WTC11 (cell line): ENCODE results near the gene PFDN2. TPM values are rescaled to one million over a fixed set of nuclear protein-coding genes. Genes with fewer than 3 reads are reported as not detected.
A peak's percentile ranks its signal among the peaks of the same experiment; 100 is the strongest.

Experiments used
- CBFB ChIP-seq: sonication (generic); formaldehyde crosslinking; IDR thresholded peaks from 2 replicates; pipeline ENCODE4 v1.8.1; 2022; ENCODE audit warnings: mild to moderate bottlenecking, low read depth, missing genetic modification reagents
- CREB1 ChIP-seq: sonication (generic); formaldehyde crosslinking; IDR thresholded peaks from 2 replicates; pipeline ENCODE4 v1.8.0; 2023; ENCODE audit warnings: mild to moderate bottlenecking, missing genetic modification reagents
- EMX1 ChIP-seq: fragments of 250-450 bp; sonication (Bioruptor Pico); IDR thresholded peaks from 2 replicates; pipeline ENCODE4 v1.8.0; 2021; ENCODE audit warnings: mild to moderate bottlenecking
- NR3C1 ChIP-seq: sonication (generic); formaldehyde crosslinking; conservative IDR thresholded peaks from 2 replicates; pipeline ENCODE4 v1.8.1; 2023; ENCODE audit warnings: low read depth, mild to moderate bottlenecking, missing genetic modification reagents
- PRRX2 ChIP-seq: fragments of 250-450 bp; sonication (Bioruptor Pico); IDR thresholded peaks from 2 replicates; pipeline ENCODE4 v1.8.0; 2021; ENCODE audit warnings: mild to moderate bottlenecking
- RELA ChIP-seq: sonication (generic); formaldehyde crosslinking; IDR thresholded peaks from 2 replicates; pipeline ENCODE4 v1.8.1; 2022; ENCODE audit warnings: missing genetic modification reagents, mild to moderate bottlenecking, borderline replicate concordance
- SMAD4 ChIP-seq: sonication (generic); formaldehyde crosslinking; IDR thresholded peaks from 2 replicates; pipeline ENCODE4 v1.8.0; 2022; ENCODE audit warnings: mild to moderate bottlenecking, missing genetic modification reagents
- ZNF138 ChIP-seq: sonication (generic); formaldehyde crosslinking; conservative IDR thresholded peaks from 2 replicates; pipeline ENCODE4 v1.8.1; 2022; ENCODE audit warnings: mild to moderate bottlenecking, moderate library complexity, missing genetic modification reagents
- ZNF232 ChIP-seq: sonication (generic); formaldehyde crosslinking; IDR thresholded peaks from 2 replicates; pipeline ENCODE4 v1.8.0; 2022; ENCODE audit warnings: mild to moderate bottlenecking, missing genetic modification reagents
- ZNF263 ChIP-seq: sonication (generic); formaldehyde crosslinking; IDR thresholded peaks from 2 replicates; pipeline ENCODE4 v1.8.1; 2022; ENCODE audit warnings: low read depth, mild to moderate bottlenecking, moderate library complexity, missing genetic modification reagents
- total RNA-seq: library from RNA; stranded (reverse); gene quantifications from 3 replicates; pipeline ENCODE4 v1.2.3, GENCODE V29; 2021
- TF ChIP-seq, protein P1 (sequence below): fragments of 250-450 bp; sonication (Bioruptor Pico); IDR thresholded peaks from 2 replicates; pipeline ENCODE4 v1.9.0; 2021; ENCODE audit warnings: mild to moderate bottlenecking, borderline replicate concordance
- TF ChIP-seq, protein P2 (sequence below): sonication (generic); formaldehyde crosslinking; IDR thresholded peaks from 2 replicates; pipeline ENCODE4 v1.8.0; 2022; ENCODE audit warnings: mild to moderate bottlenecking, missing genetic modification reagents
- TF ChIP-seq, protein P3 (sequence below): sonication (generic); formaldehyde crosslinking; IDR thresholded peaks from 2 replicates; pipeline ENCODE4 v1.8.0; 2022; ENCODE audit warnings: mild to moderate bottlenecking, missing genetic modification reagents
- TF ChIP-seq, protein P4 (sequence below): sonication (generic); formaldehyde crosslinking; conservative IDR thresholded peaks from 2 replicates; pipeline ENCODE4 v1.8.1; 2023; ENCODE audit warnings: mild to moderate bottlenecking, low read depth, missing genetic modification reagents, moderate library complexity
- TF ChIP-seq, protein P5 (sequence below): sonication (generic); formaldehyde crosslinking; IDR thresholded peaks from 2 replicates; pipeline ENCODE4 v1.8.1; 2022; ENCODE audit warnings: mild to moderate bottlenecking, moderate library complexity, missing genetic modification reagents
- TF ChIP-seq, protein P6 (sequence below): sonication (generic); formaldehyde crosslinking; IDR thresholded peaks from 2 replicates; pipeline ENCODE4 v1.8.1; 2023; ENCODE audit warnings: mild to moderate bottlenecking, missing genetic modification reagents, moderate library complexity
- TF ChIP-seq, protein P7 (sequence below): sonication (generic); formaldehyde crosslinking; IDR thresholded peaks from 2 replicates; pipeline ENCODE4 v1.8.1; 2023; ENCODE audit warnings: mild to moderate bottlenecking, moderate library complexity, missing genetic modification reagents
- TF ChIP-seq, protein P8 (sequence below): sonication (generic); formaldehyde crosslinking; IDR thresholded peaks from 2 replicates; pipeline ENCODE4 v1.8.1; 2023; ENCODE audit warnings: mild to moderate bottlenecking, missing genetic modification reagents
- TF ChIP-seq, protein P9 (sequence below): fragments of 250-450 bp; sonication (Bioruptor Pico); IDR thresholded peaks from 2 replicates; pipeline ENCODE4 v1.9.0; 2021; ENCODE audit warnings: mild to moderate bottlenecking

PFDN2 gene
- total RNA-seq, 1 experiment from 2014 or later: 92.6 TPM

DNA sequence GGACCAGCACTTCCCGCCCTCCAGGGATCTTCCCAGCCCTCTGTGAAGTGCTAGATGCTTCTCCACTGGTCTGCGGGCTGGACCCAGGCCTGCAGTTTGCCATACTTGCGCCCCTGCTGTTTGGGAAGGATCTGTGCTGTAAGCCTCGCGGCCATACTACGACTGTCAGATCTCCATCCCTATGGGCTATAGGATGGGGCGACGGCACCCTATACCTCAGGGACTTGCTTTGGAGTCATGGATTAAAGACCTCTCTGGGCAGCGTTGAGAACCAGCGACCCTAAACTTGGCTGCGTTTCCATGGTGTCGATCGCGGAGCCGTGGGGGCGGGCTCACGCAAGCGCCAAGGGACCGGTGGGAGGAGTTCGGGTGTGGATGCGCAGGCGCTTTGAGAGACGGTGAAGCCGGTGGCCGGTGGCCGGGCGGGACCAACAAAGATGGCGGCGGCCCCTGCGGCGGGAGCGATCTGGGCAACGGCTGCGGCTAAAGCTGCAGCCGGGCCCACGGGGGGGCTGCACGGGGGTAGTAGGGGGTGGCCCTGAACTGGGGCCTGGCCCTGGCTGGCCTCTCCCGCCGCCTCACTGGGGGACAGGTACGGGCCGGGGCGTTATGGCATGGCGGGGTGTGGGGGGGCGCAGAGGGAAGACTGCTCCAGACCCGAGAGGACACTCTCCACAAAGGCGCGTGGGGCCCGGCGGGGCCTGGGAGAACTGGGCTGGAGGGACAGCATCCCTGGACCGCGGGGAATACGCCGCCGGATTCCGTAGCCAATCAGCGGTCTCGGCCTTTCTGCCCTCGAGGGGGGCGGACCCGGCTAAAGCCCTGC lies 41.5 kb upstream of the PFDN2 start, which contains the start of gene USP21 (continued):
- TF ChIP-seq, protein P1, sequence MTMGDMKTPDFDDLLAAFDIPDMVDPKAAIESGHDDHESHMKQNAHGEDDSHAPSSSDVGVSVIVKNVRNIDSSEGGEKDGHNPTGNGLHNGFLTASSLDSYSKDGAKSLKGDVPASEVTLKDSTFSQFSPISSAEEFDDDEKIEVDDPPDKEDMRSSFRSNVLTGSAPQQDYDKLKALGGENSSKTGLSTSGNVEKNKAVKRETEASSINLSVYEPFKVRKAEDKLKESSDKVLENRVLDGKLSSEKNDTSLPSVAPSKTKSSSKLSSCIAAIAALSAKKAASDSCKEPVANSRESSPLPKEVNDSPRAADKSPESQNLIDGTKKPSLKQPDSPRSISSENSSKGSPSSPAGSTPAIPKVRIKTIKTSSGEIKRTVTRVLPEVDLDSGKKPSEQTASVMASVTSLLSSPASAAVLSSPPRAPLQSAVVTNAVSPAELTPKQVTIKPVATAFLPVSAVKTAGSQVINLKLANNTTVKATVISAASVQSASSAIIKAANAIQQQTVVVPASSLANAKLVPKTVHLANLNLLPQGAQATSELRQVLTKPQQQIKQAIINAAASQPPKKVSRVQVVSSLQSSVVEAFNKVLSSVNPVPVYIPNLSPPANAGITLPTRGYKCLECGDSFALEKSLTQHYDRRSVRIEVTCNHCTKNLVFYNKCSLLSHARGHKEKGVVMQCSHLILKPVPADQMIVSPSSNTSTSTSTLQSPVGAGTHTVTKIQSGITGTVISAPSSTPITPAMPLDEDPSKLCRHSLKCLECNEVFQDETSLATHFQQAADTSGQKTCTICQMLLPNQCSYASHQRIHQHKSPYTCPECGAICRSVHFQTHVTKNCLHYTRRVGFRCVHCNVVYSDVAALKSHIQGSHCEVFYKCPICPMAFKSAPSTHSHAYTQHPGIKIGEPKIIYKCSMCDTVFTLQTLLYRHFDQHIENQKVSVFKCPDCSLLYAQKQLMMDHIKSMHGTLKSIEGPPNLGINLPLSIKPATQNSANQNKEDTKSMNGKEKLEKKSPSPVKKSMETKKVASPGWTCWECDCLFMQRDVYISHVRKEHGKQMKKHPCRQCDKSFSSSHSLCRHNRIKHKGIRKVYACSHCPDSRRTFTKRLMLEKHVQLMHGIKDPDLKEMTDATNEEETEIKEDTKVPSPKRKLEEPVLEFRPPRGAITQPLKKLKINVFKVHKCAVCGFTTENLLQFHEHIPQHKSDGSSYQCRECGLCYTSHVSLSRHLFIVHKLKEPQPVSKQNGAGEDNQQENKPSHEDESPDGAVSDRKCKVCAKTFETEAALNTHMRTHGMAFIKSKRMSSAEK: no peak
- TF ChIP-seq ZNF263 (no peak), CBFB (CRISPR knock-in tag) (no peak), SMAD4 (no peak), EMX1 (no peak), NR3C1 (CRISPR knock-in tag) (no peak), ZNF232 (CRISPR knock-in tag) (no peak), CREB1 (CRISPR knock-in tag) (0 out of 2 replicates have a peak, but pooled peaks have one; percentile 34), RELA (no peak), ZNF138 (CRISPR knock-in tag) (no peak), PRRX2 (CRISPR knock-in tag) (no peak)
- TF ChIP-seq, protein P2, sequence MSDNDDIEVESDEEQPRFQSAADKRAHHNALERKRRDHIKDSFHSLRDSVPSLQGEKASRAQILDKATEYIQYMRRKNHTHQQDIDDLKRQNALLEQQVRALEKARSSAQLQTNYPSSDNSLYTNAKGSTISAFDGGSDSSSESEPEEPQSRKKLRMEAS (CRISPR knock-in tag): peak; percentile 68
- TF ChIP-seq, protein P3, sequence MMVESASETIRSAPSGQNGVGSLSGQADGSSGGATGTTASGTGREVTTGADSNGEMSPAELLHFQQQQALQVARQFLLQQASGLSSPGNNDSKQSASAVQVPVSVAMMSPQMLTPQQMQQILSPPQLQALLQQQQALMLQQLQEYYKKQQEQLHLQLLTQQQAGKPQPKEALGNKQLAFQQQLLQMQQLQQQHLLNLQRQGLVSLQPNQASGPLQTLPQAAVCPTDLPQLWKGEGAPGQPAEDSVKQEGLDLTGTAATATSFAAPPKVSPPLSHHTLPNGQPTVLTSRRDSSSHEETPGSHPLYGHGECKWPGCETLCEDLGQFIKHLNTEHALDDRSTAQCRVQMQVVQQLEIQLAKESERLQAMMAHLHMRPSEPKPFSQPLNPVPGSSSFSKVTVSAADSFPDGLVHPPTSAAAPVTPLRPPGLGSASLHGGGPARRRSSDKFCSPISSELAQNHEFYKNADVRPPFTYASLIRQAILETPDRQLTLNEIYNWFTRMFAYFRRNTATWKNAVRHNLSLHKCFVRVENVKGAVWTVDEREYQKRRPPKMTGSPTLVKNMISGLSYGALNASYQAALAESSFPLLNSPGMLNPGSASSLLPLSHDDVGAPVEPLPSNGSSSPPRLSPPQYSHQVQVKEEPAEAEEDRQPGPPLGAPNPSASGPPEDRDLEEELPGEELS (CRISPR knock-in tag): no peak
- TF ChIP-seq, protein P4, sequence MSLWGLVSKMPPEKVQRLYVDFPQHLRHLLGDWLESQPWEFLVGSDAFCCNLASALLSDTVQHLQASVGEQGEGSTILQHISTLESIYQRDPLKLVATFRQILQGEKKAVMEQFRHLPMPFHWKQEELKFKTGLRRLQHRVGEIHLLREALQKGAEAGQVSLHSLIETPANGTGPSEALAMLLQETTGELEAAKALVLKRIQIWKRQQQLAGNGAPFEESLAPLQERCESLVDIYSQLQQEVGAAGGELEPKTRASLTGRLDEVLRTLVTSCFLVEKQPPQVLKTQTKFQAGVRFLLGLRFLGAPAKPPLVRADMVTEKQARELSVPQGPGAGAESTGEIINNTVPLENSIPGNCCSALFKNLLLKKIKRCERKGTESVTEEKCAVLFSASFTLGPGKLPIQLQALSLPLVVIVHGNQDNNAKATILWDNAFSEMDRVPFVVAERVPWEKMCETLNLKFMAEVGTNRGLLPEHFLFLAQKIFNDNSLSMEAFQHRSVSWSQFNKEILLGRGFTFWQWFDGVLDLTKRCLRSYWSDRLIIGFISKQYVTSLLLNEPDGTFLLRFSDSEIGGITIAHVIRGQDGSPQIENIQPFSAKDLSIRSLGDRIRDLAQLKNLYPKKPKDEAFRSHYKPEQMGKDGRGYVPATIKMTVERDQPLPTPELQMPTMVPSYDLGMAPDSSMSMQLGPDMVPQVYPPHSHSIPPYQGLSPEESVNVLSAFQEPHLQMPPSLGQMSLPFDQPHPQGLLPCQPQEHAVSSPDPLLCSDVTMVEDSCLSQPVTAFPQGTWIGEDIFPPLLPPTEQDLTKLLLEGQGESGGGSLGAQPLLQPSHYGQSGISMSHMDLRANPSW (CRISPR knock-in tag): no peak
- TF ChIP-seq, protein P5, sequence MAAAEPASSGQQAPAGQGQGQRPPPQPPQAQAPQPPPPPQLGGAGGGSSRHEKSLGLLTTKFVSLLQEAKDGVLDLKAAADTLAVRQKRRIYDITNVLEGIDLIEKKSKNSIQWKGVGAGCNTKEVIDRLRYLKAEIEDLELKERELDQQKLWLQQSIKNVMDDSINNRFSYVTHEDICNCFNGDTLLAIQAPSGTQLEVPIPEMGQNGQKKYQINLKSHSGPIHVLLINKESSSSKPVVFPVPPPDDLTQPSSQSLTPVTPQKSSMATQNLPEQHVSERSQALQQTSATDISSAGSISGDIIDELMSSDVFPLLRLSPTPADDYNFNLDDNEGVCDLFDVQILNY (CRISPR knock-in tag): peak; percentile 65; the same call in 1 of the 2 replicates
- TF ChIP-seq, protein P6, sequence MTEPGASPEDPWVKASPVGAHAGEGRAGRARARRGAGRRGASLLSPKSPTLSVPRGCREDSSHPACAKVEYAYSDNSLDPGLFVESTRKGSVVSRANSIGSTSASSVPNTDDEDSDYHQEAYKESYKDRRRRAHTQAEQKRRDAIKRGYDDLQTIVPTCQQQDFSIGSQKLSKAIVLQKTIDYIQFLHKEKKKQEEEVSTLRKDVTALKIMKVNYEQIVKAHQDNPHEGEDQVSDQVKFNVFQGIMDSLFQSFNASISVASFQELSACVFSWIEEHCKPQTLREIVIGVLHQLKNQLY (CRISPR knock-in tag): no peak
- TF ChIP-seq, protein P7, sequence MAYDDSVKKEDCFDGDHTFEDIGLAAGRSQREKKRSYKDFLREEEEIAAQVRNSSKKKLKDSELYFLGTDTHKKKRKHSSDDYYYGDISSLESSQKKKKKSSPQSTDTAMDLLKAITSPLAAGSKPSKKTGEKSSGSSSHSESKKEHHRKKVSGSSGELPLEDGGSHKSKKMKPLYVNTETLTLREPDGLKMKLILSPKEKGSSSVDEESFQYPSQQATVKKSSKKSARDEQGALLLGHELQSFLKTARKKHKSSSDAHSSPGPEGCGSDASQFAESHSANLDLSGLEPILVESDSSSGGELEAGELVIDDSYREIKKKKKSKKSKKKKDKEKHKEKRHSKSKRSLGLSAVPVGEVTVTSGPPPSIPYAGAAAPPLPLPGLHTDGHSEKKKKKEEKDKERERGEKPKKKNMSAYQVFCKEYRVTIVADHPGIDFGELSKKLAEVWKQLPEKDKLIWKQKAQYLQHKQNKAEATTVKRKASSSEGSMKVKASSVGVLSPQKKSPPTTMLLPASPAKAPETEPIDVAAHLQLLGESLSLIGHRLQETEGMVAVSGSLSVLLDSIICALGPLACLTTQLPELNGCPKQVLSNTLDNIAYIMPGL (CRISPR knock-in tag): no peak
- TF ChIP-seq, protein P8, sequence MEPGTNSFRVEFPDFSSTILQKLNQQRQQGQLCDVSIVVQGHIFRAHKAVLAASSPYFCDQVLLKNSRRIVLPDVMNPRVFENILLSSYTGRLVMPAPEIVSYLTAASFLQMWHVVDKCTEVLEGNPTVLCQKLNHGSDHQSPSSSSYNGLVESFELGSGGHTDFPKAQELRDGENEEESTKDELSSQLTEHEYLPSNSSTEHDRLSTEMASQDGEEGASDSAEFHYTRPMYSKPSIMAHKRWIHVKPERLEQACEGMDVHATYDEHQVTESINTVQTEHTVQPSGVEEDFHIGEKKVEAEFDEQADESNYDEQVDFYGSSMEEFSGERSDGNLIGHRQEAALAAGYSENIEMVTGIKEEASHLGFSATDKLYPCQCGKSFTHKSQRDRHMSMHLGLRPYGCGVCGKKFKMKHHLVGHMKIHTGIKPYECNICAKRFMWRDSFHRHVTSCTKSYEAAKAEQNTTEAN (CRISPR knock-in tag): no peak
- TF ChIP-seq, protein P9, sequence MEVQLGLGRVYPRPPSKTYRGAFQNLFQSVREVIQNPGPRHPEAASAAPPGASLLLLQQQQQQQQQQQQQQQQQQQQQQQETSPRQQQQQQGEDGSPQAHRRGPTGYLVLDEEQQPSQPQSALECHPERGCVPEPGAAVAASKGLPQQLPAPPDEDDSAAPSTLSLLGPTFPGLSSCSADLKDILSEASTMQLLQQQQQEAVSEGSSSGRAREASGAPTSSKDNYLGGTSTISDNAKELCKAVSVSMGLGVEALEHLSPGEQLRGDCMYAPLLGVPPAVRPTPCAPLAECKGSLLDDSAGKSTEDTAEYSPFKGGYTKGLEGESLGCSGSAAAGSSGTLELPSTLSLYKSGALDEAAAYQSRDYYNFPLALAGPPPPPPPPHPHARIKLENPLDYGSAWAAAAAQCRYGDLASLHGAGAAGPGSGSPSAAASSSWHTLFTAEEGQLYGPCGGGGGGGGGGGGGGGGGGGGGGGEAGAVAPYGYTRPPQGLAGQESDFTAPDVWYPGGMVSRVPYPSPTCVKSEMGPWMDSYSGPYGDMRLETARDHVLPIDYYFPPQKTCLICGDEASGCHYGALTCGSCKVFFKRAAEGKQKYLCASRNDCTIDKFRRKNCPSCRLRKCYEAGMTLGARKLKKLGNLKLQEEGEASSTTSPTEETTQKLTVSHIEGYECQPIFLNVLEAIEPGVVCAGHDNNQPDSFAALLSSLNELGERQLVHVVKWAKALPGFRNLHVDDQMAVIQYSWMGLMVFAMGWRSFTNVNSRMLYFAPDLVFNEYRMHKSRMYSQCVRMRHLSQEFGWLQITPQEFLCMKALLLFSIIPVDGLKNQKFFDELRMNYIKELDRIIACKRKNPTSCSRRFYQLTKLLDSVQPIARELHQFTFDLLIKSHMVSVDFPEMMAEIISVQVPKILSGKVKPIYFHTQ (CRISPR knock-in tag): no peak
